ENCODE data around the gene ZSWIM3.
A peak's percentile ranks its signal among the peaks of the same experiment; 100 is the strongest.
"Not testable (repeated sequence)": the region's sequence is repeated elsewhere in the genome, so short reads cannot be mapped to it uniquely, and the experiment has no call there.

The ZSWIM3 gene

GRCh38 chr20:45857114-45857881 lies at the start of gene ZSWIM3, which contains the start of gene ACOT8:
Gene ZSWIM3, plus strand, starts transcription at chr20:45857614. Its CDS starts 212 bp downstream, at chr20:45857826.
Gene ACOT8, minus strand, starts transcription at chr20:45857392. Its CDS starts 77 bp downstream, at chr20:45857315.
- DNase-seq: peak; percentile 93

GRCh38 chr20:45810191-45810970 lies 47.0 kb upstream of the ZSWIM3 start:
- DNase-seq: no peak

GRCh38 chr20:45812157-45813005 lies 45.0 kb upstream of the ZSWIM3 start, which contains the start of gene UBE2C:
Gene UBE2C, plus strand, starts transcription at chr20:45812644. Its CDS starts 52 bp downstream, at chr20:45812696.
- peak; percentile 86 for DNase-seq

- no peak for DNase-seq
Measured at GRCh38 chr20:45813006-45813340, 44.4 kb upstream of the ZSWIM3 start.

GRCh38 chr20:45813489-45813888 lies 43.9 kb upstream of the ZSWIM3 start:
- DNase-seq: no peak

- no peak for DNase-seq
Measured at GRCh38 chr20:45814314-45814713, 43.1 kb upstream of the ZSWIM3 start.

GRCh38 chr20:45816951-45817350 lies 40.5 kb upstream of the ZSWIM3 start:
- DNase-seq: no peak

GRCh38 chr20:45817376-45818194 lies 39.8 kb upstream of the ZSWIM3 start:
- DNase-seq: no peak

GRCh38 chr20:45818239-45818638 lies 39.2 kb upstream of the ZSWIM3 start:
- DNase-seq: no peak

GRCh38 chr20:45819466-45819865 lies 37.9 kb upstream of the ZSWIM3 start:
- DNase-seq: no peak

GRCh38 chr20:45821947-45822346 lies 35.5 kb upstream of the ZSWIM3 start:
- no peak for DNase-seq

- peak; percentile 24 for DNase-seq
Measured at GRCh38 chr20:45822857-45823256, 34.6 kb upstream of the ZSWIM3 start.

- no peak for DNase-seq
Measured at GRCh38 chr20:45823949-45824835, 33.2 kb upstream of the ZSWIM3 start.

- DNase-seq: peak; percentile 6
Measured at GRCh38 chr20:45826381-45827019, 30.9 kb upstream of the ZSWIM3 start.

GRCh38 chr20:45827030-45827652 lies 30.3 kb upstream of the ZSWIM3 start, which contains the start of gene TNNC2:
Gene TNNC2, minus strand, starts transcription at chr20:45827312. Its CDS starts 64 bp downstream, at chr20:45827248.
- no peak for DNase-seq

GRCh38 chr20:45827712-45828111 lies 29.7 kb upstream of the ZSWIM3 start:
- no peak for DNase-seq

- no peak for DNase-seq
Measured at GRCh38 chr20:45828589-45828988, 28.8 kb upstream of the ZSWIM3 start.

- DNase-seq: not testable (repeated sequence)
Measured at GRCh38 chr20:45829673-45830106, 27.7 kb upstream of the ZSWIM3 start.

GRCh38 chr20:45832619-45833018 lies 24.8 kb upstream of the ZSWIM3 start:
- no peak for DNase-seq

Data from DMS79 treated with DMSO at 0.1 percent for 48 hours (cell line).